ENCODE measurements around the gene RALGPS1. TPM values are rescaled to one million over a fixed set of nuclear protein-coding genes. Genes with fewer than 3 reads are reported as not detected.

The RALGPS1 gene
- polyA plus RNA-seq, 1 donor: 7.9 TPM

DNA sequence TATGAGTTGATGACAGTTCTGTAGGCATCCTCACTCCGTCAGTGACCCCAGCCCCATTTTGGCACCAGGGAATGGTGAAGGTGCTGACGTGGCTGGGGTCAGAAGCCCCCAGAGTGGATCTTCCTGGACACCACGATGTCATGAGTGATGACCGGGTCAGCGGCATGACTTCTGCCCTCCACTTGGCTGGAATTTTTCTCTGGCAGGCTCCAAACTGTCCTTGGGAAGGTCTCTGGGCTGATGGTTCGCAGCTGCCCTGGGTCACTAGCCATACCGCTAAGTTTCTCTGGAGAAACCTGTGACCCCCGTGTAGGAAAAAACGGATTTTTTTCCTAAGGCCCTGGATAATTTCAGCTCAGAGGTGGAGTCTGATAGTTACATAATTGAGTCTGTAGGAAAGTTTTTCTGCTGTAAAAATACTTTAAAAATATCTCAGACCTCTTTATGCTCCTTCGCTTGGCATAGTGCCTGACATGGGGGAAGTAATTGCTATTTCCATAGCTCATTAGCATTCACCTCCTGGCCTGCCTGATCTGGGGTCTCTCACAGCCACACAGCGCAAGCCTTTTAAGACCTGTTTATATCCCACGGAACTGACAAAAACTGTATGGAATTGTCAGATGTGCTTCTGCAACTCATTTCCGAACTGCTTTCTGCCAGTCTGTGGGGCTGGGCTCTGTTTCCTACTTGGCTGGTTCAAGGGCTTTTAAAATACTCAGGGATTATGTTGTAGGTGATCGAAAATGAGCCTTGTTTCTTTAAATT is 138.7 kb downstream of the RALGPS1 start:
- DNase-seq (ENCODE audit: low read depth): no peak

DNA sequence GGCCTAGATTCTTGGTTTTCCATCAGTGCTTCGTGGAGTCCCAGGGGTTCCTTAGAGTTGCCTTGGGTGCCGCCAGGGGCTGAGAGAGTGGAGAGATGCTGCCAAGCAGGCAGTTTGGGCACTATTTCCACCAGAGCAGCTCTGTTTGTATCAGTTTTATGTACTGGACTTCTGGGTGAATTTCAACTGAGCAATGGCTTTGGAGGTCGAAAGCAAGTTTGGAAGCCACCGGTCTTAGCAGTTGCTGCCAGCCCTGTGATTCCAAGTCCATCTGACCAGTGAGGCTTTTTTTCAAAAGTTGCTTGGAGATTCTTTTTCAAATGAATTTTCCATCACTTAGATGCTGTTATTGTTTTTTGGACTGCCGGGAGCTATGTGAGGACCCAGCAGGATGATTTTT is 139.4 kb downstream of the RALGPS1 start:
- no peak for DNase-seq (ENCODE audit: low read depth)

DNA sequence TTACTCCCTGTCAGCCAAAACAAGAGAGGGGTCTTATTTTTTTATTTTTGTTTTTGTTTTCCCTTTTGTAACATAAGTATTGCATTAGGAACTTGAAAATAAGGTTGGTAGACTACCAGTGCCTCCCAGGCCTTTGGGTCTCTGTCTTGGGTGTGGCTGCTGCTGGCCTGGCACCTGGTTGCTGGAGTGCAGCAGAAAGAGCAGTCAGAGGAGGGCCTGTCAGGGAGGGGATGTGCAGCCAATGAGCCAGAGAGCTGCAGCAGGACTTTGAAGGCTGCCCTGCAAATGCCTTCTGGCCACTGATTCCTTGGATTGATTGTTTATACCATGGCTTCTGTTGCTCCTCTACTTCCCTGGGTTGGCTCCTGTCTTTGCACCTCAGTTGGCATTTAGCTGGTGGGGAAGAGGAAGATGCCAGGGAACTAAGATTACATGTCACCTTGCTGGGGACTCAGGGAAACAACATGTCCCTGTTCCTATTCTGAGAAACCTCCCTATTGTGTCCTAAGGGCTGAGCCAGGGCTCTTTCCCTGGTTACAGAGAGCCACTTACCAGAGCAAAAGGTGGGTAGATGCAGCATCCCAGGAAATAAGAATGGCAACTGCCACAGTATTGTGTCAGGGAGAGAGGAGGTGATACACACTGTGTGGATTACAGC is 141.3 kb downstream of the RALGPS1 start:
- no peak for DNase-seq (ENCODE audit: low read depth)

DNA sequence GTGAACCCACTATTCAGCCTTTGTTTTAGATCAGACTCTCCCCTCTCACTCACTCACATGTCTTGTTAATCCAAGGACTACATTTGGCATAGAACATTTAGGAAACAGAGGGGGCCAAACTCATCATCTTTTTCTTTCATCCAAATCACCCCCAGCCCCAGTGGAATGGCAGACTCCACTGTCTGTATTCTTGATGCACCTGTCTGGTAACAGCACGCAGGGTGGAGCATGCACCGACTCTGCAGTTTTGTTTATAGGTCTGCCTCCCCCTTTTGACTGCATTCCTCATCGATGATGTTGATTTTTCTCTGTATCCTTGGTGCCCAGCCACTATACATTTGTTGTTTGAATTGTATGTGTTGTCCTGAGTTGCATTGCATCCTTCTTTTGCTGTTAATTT is 141.9 kb downstream of the RALGPS1 start:
- DNase-seq (ENCODE audit: low read depth): no peak

DNA sequence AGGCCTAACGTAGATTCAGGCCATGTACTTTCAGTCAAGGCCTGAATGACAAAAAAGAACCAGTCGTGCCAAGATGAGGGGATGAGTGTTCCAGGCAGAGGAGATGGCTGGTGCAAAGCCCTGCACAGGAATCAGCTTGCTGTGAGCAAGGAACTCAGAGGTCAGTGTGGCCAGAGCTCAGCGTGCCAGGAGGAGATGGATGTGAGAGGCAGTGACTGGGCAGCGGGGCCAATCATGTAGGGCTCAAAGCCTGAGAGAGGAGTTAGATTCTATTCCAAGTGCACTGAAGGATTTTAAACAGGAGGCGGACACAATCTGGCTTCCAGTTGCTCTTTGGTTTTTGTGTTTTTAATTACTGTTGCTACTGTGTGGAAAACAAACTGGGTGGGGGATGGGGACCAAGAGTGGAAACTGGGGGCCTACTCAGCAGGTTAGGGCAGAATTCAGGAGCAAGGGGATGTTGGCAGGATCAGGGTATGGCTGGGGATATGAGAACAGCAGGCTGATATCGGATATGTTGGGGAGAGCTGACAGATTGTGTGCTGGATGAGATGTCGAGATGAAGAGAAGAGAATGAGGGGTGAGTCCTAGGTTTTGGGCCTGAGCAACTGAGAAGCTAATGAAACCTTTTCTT is 143.5 kb downstream of the RALGPS1 start:
- DNase-seq (ENCODE audit: low read depth): no peak

DNA sequence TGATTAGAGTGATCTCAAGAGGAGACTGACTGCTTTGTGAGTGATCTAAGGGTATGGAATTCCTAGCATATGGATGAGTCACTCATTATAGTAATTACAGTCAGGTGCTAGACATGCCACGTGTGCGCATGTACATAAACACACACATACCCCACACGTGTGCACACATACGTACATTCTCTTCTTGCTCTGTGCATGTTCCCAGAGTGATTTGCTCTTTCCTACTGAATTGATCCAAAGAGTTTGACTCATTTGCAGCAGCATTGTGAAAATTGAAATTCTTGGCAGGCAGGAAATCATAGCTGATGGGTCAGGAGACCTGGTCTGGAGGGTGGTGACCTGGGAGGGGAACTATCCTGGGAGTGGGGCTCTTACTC is 144.1 kb downstream of the RALGPS1 start:
- no peak for DNase-seq (ENCODE audit: low read depth)

DNA sequence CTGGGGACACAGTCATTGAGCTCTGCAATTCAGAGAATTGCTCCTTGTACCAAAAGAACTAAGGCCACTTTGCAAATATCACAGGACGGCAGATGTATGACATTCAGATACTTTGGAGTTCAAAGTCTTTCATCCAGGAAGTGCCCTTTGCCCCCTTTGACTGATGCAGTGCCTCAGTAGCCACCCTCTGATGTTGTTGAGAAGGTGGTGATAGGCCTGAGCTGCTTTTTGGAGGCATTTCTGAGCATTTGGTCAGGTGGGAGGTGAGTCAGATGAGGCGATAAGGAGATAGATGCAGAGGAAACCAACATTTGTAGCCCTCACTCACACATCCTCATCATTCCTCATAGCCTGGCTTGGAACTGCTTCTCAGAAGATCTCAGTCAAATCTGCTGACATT is 144.4 kb downstream of the RALGPS1 start:
- no peak for DNase-seq (ENCODE audit: low read depth)

DNA sequence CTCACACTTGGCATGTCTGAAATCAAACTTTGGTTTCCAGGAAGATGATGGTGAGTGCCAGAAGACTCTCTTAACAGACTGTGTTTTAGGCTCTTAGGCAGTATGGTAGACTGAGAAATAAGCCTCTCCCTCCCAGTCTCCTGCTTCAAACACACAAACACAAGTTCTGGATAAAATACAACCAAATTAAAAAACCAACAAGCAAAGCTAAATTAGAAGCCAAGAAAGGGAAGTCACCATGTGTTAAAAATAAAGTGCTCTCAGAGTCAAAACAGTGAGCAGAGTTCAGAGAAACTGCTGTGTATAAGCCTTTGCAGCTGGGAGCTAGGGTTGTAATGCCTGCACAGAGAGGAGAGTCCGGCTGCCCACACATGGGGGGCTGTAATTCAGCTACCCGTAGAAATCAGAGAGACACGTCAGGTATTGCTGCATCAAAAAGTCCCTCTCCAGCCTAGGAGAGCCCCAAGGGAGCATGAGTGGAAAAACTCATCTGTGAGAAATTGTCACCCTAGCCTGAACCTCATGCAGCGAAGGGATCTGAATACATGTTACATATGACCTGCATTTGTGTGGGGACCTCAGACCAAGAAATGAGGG is 145.3 kb downstream of the RALGPS1 start:
- no peak for DNase-seq (ENCODE audit: low read depth)

DNA sequence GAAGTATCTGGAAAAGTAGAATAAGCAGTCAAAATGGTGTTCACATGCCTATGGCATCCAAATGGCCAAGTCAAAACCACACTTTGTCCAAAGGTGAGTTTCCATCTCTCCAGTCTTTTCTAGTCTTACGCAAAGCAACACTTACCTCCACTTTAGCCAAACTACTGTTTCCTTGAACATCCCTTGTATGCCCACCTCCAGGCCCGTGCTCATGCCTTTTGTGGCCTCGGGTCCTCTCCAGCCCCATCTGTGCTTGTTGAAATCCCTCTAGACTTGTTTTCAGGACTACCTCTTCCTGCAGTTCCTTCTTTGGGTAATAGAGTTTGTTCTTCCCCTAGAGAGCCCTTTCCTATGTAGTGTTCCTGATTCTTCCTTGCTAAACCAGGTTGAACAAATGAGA is 146.8 kb downstream of the RALGPS1 start:
- DNase-seq (ENCODE audit: low read depth): no peak

DNA sequence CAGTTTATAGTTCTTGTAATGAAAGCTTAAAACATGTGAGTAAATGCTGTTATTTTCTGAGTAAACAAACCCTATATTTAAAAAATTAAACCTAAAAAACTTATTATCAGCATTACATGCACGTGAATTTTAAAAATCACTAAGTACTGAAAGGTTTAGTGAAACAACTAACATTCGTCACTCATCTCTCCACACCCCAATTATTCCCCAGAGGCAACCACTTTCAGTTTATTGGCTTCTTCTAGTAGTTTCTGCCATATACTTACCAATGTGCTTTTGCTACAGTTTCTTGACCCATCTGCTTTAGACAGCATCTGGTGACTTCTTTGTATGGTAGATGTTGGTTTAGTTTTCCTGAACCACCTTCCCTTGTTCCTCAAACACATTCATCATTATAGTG is 149.8 kb downstream of the RALGPS1 start:
- DNase-seq (ENCODE audit: low read depth): no peak

DNA sequence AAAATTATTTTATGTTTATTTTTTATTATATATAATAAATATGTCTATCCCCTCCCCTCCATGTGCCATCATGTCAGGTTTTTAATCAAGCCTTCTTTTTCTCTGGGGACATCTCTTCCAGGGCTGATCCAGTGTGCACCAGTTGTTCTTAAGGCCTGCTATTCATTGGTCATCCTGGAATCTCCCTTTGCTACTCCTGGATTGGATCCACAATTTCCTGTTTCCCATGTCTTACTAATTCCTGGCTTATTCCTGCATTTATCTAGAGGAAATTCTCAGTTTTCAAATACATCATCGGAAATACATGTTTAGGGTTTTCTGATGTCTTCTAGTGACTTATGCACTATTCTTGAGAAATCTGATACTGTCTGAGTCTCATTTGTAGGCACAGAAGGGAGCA is 151.0 kb downstream of the RALGPS1 start:
- DNase-seq (ENCODE audit: low read depth): no peak

DNA sequence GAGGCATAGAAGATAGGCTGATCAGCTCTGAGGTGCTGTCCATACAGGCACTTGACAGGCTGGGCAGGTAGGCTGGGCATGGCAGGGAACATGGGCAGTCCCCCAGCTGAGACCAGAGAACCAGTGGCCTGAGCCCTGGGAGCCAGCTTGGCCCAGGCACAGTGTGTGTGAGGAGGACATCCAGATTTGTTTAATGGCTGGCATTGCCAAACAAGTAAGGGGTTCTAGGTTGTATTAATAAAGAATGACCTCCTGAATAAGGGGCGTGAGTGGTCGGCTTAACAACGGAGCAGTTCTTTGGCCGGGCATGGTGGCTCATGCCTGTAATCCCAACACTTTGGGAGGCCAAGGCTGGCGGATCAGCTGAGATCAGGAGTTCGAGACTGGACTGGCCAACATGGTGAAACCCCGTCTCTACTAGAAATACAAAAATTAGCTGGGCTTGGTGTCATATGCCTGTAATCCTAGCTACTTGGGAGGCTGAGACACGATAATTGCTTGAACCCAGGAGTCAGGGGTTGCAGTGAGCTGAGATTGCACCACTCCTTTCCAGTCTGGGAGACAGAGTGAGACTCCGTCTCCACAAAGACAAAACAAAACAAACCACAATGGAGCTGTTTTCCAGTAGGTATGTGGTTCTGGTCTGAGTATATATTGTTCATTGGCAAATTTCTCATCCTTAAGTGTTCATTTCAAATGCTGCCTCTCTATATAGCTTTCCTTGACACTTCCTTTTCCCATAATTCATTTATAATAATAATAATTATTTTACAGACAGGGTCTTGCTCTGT is 151.7 kb downstream of the RALGPS1 start:
- no peak for DNase-seq (ENCODE audit: low read depth)

DNA sequence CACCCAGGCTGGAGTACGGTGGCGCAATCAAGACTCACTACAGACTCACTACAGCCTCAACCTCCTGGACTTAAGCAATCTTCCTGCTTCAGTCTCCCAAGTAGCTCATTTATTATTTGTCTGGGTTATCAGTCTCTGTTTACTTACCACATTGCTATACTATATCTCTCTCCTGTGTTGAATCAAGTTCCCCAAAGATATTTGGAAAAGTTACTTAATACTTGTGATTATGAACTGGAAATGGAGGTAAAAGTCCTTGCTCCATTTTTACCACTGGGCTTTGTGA is 152.2 kb downstream of the RALGPS1 start:
- DNase-seq (ENCODE audit: low read depth): no peak

DNA sequence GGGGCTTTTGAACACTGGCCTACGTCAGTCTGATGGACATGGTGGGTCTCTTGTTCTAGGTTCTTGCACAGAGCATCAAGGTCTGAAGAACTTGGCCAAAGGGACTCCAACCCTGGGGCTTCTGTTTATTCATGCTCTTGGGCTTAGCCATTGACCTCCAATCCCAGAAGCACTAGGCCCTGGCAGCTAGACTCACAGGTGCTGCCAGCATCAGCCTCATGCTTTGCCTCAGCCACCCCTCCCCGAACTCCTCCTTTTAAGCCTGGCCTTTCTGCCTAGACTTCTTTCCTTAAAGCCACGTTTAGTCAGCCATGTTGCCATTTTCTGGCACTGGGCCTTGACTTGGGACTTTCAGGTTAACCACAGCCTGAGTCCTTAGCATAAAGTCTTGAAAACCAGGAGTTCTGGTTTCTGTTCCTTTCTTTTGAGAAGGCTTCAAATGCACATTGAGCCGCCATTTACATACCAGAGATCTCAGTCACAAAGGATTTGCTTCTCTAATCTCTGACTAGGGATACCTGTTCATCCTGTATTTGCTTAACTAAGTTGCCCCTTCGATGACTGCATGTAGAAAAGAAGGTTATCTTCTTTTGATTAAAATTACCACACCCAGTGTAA is 153.1 kb downstream of the RALGPS1 start:
- no peak for DNase-seq (ENCODE audit: low read depth)

DNA sequence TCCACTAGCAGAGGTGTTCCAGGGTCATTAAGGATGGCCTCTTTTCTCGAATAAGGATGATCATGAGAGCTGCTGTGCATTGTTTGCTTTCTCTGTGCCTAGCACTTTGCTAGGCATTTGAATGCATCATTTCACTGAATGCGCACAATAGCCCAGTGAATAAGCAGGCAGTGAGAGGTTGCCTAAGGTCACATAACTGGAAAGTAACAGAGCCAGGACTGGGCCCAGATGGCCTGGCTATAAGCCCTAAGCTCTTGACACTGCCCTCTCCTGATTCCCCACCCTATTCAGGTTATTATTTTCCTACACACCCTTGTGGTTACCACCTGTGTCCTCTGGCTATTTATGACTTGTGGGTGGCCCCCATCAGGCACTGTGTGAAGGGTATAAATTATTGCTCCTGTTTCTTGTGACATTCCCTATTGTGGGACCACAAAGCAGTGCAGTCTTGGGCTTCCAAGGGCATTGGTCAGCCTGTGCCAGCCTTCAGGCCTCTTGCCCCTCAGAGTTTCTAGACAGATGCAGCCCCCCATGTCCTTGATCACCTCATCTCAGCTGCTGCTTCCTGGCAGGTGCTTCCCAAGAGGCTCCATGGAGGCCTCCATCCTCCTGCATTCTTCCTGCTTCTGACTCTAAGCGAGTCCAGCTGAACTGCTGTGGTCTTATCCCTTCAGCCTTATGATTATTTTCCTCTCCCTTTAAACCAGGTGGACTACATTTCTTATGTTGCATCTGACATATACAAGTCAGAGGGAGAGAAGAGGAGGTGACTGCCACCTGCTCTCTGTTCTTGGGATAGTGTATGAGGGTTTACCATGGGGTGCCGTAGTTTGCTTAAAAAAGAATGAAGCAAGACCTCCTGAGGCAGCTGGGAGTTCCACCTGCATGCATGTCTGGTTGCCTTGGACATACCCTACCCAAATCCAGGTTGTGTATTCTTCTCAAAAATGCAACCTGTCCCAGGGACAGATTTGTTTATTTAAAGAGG is 160.3 kb downstream of the RALGPS1 start:
- DNase-seq (ENCODE audit: low read depth): no peak

DNA sequence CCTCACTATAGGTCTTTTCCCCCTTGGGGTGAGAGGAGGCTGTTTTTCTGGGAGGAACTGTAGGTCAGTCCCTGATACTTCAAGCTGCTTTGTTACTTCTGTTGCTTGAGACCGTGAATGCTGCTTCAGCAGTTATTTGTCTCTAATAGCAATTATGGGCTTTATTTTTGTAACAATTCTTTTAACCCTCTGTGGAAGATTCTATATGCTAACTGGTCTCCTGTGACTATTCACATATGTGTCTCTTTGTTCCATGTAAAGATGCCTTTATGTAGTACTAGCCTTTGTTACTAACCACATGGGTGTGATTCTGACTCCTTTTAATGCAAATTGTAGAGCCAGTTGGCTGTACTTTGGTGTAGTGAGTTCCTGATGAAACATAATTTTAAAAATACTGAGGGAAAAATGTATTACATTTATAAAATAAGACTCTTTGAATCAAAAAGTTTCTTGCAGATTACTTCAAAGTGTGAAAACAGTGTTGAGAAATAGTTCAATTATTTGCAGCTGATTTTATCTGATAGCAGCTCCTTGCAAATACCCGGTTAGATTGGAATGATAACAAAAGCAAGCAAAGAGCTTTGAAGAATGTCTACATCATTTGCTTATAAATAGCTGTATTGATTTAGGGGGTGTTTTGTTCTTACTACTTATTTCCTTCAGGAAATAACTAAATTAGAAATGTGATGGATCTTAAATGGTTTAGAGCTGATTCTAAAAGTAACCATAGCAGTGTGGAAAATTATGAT is 161.2 kb downstream of the RALGPS1 start:
- no peak for DNase-seq (ENCODE audit: low read depth)

DNA sequence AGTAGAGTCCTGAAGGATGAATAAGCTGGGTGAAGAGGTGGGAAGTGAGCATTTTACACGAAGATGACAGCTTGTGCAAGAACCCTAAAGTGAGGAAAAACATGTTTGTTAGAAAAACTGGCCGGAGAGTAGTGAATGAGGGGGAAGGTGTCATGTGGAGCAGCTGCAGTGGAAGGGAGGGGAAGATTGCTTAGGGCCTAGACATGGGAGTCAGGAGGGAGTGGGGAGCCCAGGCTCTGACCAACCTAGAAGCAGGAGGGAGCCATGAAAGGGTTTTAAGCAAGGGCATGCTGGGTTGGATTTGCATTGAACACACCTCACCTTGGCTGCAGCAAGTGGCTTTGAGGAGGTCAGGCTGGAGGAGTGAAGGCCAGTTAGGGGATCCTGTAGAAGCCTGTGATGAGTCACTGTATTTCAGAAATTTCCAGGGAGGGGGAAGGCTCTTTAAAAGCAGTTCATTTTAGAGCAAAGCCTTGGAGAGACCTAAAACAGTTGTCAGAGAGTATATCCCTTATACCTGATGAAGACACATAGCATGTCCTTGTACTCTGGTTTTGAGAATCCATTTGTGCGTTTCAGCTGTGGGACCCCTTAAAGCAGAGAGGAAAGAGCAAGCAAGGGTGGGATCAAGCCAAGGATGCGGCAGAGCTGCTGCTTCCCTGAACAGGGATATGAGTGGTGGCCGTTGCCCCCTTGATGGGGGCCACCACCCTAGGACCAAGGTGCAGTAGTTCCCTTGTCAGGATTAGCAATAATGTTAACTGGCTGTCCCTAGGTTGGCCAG is 162.5 kb downstream of the RALGPS1 start:
- no peak for DNase-seq (ENCODE audit: low read depth)

DNA sequence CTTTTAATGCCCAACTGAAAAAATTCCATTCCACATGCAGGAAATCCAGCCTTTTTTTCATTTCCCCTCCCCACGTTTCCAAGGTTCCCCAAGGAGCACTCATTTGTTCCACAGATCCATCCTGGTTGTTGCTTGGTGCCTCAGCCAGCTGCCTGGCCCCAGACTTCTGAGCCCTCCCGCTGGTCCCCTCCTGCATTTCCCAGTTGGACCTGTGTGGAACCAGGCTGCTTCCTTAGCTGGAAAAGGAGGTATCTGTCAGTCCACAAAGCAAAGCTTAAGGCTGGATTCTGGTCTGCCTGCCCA is 163.0 kb downstream of the RALGPS1 start:
- DNase-seq (ENCODE audit: low read depth): no peak

DNA sequence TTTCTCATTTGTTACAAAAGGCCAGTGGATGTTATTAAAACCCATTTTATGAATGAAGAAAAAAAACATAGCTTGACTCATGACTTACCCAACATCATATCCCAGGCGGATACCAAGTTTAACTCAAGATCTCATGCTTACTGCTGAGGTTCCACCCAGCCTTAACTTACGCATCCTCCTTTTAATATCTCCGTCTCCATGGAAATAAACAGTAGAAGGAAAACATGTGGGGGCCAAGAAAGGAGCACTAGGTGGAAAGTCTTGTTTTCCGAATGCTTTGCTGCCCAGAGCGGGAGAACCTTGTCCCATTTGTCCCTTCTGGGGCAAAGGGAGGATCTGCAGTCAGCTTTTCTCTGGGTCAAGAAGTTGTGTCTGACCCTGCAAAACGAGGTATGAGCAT is 163.8 kb downstream of the RALGPS1 start:
- DNase-seq (ENCODE audit: low read depth): no peak

Measured in forelimb muscle (tissue), 1 donor.